GM18873 (cell line): ENCODE results near the gene EIF3CL.
"Not testable (repeated sequence)": the region's sequence is repeated elsewhere in the genome, so short reads cannot be mapped to it uniquely, and the experiment has no call there.

ENCODE experiments used
- ATAC-seq: cut with Tn5 transposase; IDR thresholded peaks from one replicate; pipeline ENCODE4 v1.9.1; 2021; ENCODE audit warnings: mild to moderate bottlenecking, moderate library complexity, moderate number of reproducible peaks; ENCODE audit not compliant: unreplicated experiment, low FRiP score

Gene EIF3CL

GRCh38 chr16:28363408-28363807 lies 40.2 kb downstream of the EIF3CL start, which contains the start of gene NPIPB6:
NPIPB6 (minus strand) TSS chr16:28363508; CDS start chr16:28362822, 686 bp downstream.
- ATAC-seq: not testable (repeated sequence)

DNA sequence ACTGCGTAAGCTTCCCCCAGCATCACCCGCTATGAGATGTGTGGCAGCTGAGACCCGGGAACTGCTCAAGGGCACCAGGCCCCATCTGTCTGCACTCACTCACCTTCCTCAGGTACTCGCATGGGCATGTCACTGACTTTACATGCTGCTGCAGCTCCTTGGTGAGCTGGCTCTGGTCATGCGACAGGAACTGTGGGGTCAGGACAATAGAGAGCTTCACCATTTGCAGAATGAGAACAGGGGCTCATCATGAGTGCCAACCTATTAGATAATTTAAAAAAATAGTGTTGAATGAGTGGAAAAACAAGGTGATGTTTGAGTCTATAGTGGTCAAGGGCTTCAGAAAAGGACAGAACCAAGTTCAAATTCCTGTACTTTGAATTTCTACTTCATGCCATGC lies 41.0 kb downstream of the EIF3CL start:
- not testable (repeated sequence) for ATAC-seq

GRCh38 chr16:28338230-28338629 lies 65.4 kb downstream of the EIF3CL start:
- ATAC-seq: not testable (repeated sequence)

GRCh38 chr16:28336940-28337710 lies 66.5 kb downstream of the EIF3CL start:
- not testable (repeated sequence) for ATAC-seq

GRCh38 chr16:28335678-28336077 lies 68.0 kb downstream of the EIF3CL start:
- not testable (repeated sequence) for ATAC-seq

- ATAC-seq: not testable (repeated sequence)
Observed at GRCh38 chr16:28332632-28333031, 71.0 kb downstream of the EIF3CL start.

DNA sequence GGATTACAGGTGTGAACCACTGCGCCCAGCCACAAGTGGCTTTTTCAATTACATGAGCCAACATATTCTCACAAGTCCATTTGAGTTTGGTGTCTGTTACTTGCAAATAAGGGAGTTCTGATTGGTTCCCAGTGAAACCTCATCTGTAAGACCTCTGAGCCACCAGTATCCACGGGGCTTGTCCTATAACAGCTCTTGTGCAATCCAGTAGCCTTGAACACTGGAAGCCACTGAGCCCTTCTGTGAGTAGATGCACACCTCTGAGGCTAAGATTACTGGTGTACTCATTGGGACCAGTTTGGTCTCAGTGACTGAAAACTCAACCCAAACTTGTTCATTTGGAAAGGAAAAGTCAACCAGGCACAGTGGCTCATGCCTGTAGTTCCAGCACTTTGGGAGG lies 72.7 kb downstream of the EIF3CL start:
- not testable (repeated sequence) for ATAC-seq

- not testable (repeated sequence) for ATAC-seq
Observed at GRCh38 chr16:28330232-28330631, 73.4 kb downstream of the EIF3CL start.
